ENCODE measurements around the gene PAQR5. TPM values are rescaled to one million over a fixed set of nuclear protein-coding genes. Genes with fewer than 3 reads are reported as not detected.

Gene PAQR5
- total RNA-seq, 1 experiment from 2014 or later = 28.9 TPM

Other genes starting within 250 kb of the PAQR5 start
- 8.0 and 11.5 TPM in 2 replicates for gene GLCE, start 138.3 kb upstream of the PAQR5 start, total RNA-seq (2014; rRNA removed; shearing (Covaris generic))
- gene KIF23, start 115.4 kb downstream of the PAQR5 start, total RNA-seq (2014; rRNA removed; shearing (Covaris generic)) = 66.8 and 82.2 TPM in 2 replicates
- 381 and 410 TPM in 2 replicates for gene RPLP1, start 153.9 kb downstream of the PAQR5 start, total RNA-seq (2014; rRNA removed; shearing (Covaris generic))

All from HT-29 (cell line).